CD4-positive, alpha-beta T cell treated with Interferon alpha-2 for 1 hour (primary cell): Measurements from ENCODE around the gene IL25.
"Not testable (repeated sequence)": the region's sequence is repeated elsewhere in the genome, so short reads cannot be mapped to it uniquely, and the experiment has no call there.

Experiments used
- DNase-seq, 2 donors: peaks; one replicate each; pipeline ENCODE4 v3.0.0-alpha.2; 2020 to 2022

IL25 gene

DNA sequence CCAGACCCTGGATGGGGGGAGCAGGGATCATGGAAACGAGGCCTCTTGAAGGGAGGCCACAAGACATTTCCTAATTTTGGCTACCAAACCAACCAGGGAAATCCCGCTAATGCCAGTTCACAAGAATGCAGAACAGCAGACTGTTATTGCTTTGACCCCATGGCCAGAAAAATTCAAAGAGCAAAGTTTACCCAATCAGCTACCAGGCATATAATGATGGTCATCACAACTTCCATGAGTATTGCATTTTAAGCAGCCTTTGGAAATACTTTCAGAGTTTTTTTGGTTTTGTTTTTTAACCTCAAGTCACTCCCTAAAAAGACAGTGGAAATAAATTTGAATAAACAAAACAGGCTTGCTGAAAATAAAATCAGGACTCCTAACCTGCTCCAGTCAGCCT, at the start of gene IL25:
Gene IL25 (plus strand): TSS at position 301 of the 400 bp plus-strand sequence.
- no peak for DNase-seq

DNA sequence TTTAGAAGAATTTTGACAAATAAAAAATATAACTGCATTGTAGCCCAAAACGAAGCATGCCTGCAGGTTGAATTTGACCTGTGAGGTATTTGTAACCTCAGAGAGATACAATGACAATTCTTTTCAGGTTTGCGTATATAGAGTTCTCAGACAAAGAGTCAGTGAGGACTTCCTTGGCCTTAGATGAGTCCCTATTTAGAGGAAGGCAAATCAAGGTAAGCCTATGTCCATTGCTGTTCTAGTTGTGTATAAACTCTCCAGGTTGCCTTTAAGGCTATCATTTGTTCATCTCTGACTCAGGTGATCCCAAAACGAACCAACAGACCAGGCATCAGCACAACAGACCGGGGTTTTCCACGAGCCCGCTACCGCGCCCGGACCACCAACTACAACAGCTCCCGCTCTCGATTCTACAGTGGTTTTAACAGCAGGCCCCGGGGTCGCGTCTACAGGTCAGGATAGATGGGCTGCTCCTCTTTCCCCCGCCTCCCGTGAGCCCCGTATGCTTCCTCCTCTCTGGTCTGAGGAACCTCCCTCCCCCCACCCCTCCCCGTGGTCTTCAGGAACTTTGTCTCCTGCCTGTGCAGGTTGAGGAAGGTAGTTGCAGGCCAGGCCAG, 48.7 kb upstream of the IL25 start:
- DNase-seq = no peak

DNA sequence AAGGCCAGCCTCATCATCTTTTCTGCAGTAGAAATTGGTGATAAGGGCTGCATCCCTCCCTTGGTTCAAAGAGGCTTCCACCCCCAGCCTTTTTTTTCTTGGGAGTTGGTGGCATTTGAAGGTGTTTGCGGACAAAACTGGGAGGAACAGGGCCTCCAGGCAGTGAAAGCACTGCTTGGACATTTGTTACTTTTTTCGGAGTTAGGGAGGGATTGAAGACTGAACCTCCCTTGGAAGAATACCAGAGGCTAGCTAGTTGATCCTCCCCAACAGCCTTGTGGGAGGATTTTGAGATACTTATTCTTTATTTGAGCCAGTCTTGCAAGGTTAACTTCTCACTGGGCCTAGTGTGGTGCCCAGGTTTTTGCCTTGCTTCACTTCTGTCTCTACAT, 48.2 kb upstream of the IL25 start:
- no peak for DNase-seq

DNA sequence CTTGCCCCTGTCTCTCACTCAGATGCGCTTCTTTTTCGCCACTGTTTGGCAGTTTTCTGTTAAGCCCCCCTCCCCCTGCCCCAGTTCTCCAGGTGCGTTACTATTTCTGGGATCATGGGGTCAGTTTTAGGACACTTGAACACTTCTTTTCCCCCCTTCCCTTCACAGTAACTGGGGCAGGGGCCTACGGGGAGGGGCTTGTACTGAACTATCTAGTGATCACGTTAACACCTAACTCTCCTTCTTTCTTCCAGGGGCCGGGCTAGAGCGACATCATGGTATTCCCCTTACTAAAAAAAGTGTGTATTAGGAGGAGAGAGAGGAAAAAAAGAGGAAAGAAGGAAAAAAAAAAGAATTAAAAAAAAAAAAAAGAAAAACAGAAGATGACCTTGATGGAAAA, 47.6 kb upstream of the IL25 start:
- DNase-seq = no peak

DNA sequence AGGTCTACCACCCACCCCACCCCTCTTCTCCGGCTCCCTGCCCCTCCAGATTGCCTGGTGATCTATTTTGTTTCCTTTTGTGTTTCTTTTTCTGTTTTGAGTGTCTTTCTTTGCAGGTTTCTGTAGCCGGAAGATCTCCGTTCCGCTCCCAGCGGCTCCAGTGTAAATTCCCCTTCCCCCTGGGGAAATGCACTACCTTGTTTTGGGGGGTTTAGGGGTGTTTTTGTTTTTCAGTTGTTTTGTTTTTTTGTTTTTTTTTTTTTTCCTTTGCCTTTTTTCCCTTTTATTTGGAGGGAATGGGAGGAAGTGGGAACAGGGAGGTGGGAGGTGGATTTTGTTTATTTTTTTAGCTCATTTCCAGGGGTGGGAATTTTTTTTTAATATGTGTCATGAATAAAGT, 46.9 kb upstream of the IL25 start:
- not testable (repeated sequence) for DNase-seq

DNA sequence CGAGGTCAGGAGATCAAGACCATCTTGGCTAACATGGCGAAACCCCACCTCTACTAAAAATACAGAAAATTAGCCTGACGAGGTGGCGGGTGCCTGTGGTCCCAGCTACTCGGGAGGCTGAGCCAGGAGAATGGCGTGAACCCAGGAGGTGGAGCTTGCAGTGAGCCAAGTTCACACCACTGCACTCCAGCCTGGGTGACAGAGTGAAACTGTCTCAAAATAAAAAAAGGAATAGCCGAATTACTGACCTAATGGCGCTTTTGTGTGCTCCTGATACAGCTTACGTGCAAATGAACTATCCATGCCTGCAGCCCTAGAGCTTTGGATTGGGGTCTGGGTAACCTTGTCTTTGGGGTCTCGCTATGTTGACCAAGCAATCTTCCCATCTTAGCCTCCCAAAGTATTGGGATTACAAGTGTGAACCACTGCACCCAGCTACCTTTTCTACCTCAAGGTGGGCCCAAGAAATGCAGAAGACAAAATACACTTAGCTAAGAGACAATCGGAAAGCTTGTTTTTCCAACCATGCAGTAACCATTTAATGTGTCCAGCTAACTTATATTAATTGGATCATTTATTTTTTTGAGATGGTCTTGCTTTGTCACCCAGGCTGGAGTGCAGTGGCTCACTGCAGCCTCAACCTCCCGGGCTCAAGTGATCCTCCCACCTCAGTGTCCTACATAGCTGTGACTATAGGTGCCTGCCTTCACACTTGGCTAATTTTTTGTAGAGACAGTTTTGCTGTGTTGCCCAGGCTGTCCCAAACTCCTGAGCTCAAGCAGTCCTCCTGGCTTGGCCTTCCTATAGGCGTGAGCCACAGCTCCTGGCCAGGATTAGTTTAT, 45.9 kb upstream of the IL25 start:
- DNase-seq = no peak

DNA sequence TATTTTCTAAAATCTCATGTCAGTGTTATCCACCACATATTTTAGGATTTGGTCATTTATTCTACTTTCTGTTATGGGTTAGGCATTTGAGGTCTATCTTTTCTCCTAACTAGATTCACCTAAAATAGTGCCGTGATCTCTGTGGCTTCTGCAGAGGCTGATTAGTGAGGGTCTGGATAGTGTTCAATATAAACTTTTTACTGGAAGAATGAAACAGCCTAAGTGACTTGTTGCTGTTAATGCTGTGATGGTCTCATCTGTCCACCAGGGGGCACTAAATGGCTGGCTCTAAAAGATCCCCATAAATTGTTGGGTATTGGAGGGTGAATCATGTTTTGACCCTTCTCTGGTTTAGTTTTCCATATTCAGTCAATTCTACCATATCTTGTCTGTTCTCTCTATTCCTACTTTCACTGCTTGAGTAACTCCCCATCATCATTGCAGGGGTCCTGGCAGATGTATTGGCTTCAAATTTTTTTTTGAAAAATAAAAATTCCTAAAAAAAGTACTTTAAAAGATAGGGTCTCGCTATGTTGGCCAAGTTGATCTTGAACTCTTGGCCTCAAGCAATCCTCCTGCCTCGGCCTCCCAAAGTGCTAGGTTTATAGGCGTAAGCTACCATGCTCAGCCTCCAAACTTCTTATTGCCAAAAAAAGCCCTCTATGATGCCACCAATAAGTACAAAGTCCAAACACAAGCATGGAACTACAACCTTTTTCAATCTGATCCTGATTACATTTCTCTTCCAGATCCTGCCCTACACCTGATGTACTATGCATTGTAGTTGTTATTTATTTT, 44.5 kb upstream of the IL25 start:
- DNase-seq = peak; percentile 66 to 76

DNA sequence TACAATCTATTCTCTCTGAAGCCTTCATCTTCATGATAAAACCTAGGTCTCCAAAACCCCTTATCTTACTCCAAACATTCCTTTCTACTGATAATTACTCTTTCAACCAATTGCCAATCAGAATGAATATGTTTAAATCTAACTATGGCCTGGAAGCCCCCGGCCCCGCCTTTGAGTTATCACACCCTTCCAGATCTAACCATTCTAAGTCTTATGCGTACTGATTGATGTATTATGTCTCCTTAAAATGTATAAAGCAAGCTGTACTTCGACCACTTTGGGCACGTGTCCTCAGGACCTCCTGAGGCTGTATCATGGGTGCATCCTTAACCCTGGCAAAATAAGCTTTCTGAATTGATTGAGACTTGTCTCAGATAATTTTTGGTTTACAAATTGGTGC, 37.0 kb upstream of the IL25 start:
- no peak for DNase-seq

DNA sequence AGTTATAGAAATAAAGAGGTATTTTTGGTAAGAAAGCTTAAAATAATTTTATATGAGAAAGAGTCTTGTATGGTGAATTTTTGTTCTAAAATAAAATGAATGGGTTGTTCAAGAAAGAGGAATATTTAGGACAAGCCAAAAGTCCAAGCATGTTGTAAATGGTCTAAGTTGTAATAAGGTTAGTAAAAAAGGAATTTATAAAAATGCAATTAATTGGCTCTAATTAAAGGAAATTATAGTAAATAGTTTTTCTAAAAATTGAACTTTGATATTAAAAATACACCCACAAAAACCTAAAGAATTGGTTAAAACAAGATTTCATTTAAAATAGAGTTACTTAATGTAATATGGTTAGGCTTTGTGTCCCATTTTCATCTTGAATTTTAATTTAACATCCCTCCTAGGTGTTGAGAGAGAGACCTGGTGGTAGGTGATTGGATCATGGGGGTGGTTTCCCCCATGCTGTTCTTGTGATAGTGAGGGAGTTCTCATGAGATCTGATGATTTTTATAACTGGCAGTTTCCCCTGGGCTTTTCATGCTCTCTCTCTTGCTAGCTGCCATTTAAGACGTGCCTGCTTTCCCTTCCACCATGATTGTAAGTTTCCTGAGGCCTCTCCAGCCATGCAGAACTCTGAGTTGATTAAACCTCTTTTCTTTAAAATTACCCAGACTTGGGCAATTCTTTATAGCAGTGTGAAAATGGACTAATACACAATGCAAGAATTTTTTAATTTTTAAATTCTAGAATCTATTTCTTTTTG, 32.9 kb upstream of the IL25 start:
- no peak for DNase-seq

DNA sequence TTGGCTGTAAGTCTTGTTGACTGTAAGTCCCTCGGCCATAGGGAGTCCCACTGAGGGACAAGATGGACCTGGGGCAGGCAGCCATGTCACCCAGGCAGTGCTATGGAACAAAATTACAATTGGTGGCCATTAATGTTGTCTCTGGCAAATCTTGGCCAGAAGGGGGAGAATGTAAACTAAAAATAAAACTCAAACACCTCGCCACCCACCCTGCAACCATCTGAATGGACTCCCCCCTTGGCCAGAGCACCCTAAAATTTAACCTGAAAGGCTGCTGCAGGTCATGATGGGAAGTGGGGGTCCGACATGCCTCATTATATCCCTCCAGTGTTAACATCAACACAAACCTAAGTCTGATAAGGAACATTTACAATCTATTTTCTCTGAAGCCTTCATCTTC, 28.1 kb upstream of the IL25 start:
- DNase-seq = no peak

DNA sequence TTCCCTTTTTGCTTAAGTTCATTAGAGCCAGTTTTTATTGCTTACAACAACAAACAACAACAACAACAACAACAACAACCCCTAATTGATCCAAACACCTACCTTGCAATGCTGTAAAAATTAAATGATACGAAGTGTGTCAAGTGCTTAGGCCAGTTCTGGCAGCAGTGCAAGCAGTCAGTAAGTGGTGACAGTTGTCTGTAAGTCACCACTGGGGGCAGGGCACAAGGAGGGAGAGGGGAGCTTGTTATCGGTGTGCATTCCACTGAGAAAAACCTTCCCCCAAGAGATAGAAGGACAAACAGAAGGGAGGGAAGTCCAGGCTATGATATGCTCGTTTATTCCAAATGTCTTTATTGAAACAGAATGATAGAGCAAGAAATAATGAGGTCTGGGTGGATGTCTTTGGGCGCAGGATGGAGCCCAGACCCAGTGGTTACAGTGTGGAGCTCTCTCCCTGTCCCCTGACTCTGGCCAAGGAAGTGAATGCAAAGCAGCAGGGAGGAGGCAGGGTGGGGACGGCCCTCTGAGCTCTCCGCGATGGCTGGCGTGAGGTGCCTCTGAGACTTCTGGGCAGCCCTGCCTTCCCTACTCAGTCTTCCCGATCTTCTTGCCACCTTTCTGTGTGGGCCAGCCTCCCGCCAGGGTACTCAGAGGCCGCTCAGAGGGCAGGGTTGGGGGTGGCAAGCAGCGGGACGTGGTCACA, 26.5 kb upstream of the IL25 start:
- no peak for DNase-seq

DNA sequence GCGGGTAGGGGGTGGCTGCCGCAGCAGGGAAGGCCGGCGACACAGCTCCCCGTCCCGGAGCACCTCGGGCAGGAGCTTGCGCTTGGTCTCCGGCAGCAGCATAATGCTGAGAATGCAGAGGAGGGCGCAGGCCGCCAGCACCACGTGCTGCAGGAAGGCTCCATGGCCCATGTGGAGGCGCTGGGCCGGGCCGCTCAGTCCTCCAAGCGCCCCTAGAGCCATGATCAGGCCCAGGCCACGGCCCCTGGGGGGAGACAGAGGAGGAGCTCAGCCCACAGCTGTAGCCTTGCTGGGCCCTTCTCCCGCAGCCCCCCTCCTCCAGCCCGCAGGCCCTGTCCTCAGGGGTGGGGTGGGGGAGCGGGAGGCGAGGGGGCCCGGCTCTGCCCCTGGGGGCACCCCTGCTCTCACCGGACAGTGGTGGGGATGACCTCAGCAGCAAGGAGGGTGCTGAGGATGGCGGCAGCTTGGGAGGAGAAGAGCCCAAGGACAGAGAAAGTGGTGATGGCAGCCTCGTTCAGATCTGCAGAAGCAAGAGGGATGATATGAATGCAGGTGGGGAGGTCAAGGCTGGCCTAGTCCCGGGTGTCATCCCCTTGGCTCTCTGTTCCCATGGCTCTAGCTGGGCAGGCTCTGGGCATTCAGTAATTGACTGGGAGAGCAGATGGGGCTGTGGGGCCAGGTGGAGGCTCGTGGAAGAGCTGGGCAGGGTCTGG, 25.8 kb upstream of the IL25 start:
- DNase-seq = no peak

DNA sequence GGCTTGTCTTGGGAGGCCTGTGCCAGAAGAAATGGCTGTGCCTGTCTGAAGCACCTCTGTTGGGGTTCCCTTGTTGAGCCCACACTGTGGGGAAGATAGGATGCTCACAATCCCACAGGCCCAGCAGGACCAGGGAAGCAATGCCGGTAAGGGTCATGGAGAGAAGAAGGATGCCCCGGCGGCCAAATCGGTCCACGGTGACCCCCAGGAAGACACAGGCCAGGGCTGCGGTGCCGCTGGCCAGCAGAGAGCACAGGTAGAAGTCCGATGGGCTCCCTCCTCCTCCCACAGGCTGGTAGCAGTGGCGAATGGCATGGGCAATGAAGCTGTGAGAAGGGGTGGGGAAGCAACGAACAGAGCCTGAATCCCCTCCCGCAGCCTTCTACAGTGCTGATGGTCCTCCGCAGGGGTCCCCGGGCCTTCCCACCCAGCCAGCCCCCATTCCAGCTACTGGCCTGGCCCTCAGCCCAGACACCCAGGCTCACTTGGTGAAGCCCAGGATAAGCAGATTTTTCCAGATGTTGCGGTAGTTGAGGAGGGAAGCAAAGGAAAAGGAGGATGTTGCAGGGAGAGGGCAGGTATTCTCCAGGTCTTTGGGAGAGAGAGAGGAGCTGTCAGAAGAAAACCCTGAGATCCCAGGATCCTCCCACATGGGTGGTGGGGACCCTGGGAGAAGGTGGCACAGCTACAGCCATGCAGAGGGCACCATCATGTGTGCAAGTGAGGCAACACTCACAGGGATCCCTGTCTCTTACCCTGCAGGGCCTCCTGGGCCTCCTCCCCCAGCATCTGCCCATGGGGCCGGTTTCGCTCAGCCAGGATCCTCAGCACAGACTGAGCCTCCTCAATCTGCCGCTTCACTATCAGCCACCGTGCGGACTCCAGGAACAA, 25.0 kb upstream of the IL25 start:
- no peak for DNase-seq

DNA sequence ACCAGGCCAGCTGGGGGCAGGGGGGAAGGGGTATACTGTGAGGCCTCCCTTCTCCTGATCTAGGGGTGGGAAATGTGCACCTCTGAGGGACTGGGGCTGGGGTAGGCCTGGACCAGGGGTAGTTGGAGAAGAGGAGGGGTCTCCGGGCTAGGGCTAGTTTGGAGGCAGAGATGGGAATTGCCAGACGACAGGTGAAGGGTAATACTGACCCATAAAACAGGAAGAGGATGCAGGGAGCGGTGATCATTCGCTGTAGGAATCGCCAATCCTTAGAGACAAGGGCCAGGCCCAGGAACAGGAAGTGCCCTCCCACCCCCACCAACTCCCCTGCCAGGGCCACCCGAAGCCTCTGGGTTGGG, 24.3 kb upstream of the IL25 start:
- DNase-seq = no peak

DNA sequence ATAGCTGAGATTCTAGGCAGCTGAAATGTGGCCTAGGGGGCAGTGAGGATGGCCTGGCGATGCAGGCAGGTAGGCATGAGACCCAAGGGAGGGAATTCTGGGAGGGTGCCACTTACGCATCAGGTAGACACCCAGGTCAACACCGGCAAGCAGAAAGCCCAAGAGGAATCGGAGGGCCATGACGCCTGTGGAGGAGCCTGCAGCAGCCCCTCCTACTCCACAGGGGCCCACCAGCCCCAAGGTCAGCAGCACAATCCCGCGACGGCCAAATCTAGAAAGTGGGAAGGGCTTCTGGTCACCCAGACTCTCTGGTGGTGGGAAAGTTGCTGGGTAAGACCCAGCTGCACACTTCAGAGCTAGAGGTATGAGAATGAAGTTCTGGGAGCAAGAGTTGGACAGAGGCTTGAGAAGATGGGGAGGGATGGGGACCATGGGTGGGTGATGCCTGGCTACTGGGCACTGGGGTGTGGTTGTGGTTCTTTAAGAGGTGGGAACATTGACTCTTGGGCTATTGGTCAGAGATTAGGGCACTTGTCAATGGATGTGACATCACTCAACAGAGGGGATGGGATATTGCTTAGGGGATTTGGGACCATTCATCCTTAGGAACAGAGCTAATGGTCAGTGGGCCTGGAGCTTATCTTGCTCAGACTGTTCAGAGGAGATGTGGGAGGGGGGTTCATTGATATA, 23.3 kb upstream of the IL25 start:
- no peak for DNase-seq

DNA sequence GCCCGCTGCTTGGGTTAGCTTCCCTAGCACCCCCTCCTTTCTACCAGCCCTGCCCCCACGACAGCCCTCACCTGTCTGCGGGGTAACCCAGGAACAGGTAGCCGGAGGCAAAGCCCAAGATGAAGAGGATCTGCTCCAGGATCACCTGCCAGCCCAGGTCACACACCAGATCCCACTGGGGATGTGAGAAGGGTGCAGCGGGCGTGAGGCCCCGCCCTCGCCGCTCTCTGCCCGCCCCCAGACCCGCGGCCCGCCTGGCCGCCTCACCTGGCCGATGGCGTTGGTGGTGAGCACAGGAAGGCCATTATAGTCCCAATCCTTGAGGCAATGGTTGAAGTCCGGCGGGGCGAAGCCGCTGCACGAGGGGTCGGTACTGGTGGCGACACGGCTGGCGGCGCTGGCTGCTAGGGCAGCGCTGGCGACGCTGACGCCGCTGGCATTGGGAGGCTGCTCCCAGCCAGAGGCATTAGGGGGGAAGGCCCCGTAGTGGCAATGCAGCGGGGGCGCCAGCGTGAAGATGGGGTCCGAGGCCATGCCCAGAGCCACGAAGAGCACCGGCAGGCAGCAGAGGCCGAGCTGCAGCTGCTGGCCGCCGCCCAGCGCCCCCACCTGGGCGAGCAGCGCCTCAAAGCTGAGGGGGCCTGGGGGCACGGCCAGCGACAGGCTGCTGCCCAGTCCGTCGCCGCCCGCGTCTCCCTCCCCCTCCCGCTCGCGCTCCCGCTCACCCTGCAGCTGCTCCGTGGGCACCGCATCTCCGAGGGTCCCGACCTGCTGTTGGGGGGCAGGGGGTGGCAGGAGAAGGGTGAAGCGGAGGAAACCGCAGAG, 20.7 kb upstream of the IL25 start:
- DNase-seq = no peak

DNA sequence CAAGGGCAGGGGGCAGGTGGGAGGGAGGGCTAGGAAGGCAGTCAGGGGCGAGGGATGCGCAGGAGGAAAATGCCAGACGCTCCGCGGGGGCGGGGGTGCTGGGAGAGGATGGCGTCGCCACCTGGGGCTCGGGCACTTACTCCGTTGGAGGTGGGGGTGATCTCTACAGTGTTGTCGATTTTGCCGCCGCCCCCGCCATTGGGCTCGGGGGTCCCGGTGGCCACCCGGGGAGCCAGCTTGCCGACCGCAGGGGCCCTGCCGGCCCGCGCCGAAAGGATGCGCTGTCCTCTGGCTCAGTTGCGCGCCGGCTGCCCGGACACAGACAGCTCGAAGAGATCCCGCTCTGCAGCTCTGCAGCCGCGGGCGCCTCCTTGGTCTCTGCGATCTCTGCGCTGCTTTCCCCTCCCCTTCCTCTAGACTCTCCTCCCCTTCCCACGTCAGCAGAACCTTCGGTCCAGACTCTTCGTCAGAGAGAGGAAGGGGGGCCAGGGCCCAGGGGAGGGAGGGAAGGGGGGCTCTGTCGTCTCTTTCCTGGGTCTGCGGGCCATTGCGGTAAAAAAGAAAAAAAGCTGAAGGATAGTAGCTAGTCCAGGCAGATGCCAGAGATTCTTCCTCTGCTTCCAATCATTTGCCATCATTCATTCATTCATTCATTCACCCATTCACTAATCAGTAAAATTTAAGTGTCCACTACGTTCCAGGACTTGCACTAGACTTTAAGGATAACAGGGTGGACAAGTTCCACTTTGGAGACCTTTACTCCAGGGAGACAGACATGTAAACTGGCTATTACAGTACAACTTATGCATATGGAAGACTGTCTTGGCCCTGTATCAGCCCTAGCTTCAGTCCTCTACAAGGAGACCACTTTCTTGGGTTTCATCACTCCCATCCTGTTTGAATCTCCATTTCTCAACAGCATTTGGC, 19.8 kb upstream of the IL25 start, which contains the start of gene SLC22A17:
Gene SLC22A17 (minus strand): TSS at position 382 of the 927 bp plus-strand sequence.
- peak; percentile 66 to 69 for DNase-seq

DNA sequence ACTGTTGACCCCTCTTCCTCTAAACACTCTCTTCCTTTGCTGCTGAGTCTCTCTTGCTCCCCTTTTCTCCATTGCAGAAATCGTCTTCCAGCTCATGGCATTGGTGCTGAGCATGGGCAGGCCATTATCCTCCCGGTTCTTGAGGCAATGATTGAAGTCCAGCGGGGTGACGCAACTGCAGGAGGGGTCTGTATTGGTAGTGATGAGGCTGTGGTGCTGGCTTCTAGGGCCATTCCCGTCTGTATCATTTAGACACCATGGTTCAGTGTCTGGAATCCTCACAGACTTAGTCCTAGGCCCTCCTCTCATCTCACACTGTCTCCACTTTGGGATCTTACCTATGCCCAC, 19.2 kb upstream of the IL25 start:
- DNase-seq = no peak
